HG03457 (cell line): ENCODE data around the gene DYRK1A.
A peak's percentile ranks its signal among the peaks of the same experiment; 100 is the strongest.

Experiments used
- ATAC-seq: cut with Tn5 transposase; IDR thresholded peaks from one replicate; pipeline ENCODE4 v1.9.1; 2021; ENCODE audit warnings: moderate number of reproducible peaks; ENCODE audit not compliant: unreplicated experiment

Gene DYRK1A

GRCh38 chr21:37562920-37563640, 196.5 kb downstream of the DYRK1A start:
- peak; percentile 9 for ATAC-seq

- ATAC-seq = peak; percentile 76
Observed at GRCh38 chr21:37563641-37564340, 197.2 kb downstream of the DYRK1A start.

DNA sequence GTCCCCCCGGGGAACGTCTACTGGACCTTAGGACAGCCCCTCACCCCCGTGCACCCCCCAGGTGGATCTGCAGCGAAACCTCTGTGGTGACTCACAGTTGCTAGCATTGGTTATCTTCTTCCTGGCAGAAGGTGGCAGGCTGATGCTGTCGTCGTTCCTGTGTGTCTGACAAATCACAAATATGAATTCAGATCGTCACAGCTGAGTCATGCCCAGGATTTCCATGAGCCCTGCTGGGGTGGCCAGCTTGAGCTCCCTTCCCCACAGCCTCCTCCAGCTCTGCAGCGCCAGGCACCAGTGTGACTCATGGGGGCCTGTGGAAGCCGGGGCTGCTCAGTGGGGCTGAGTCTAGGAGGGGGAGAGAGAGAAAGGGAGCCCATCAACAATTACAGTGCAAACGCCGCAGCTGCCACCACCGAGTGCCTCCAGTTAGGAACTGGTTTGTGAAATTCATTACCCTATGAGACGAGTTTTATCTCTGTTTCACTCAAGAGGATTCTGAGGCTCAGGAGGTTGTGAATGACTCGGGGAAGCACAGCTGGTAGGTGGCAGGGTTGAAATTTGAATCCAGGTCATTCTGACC, 197.9 kb downstream of the DYRK1A start:
- ATAC-seq = peak; percentile 37

GRCh38 chr21:37564924-37565529, 198.5 kb downstream of the DYRK1A start:
- ATAC-seq = no peak

GRCh38 chr21:37565530-37566223, 199.1 kb downstream of the DYRK1A start:
- no peak for ATAC-seq

- no peak for ATAC-seq
Observed at GRCh38 chr21:37566790-37567615, 200.4 kb downstream of the DYRK1A start.

DNA sequence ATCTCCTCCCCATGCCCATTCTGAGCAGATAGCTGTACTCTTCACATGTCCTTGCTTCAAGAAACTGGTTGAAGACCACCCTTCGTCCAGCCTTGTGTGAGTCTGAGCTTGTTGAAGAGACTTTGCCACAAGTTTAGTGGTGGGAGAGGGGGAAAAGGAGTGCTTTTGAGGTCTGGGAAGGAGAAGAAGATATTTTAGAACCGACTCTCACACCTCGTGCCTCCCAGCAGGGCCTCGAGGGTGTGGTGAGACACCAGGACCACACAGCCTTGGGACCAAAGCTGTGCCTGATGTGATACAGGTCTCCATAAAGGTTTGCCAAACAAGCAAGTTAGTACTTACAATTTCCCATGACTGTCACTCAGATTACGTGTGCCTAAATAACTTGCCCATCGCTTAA, 201.8 kb downstream of the DYRK1A start:
- no peak for ATAC-seq

GRCh38 chr21:37568916-37569315, 202.3 kb downstream of the DYRK1A start:
- ATAC-seq = no peak

DNA sequence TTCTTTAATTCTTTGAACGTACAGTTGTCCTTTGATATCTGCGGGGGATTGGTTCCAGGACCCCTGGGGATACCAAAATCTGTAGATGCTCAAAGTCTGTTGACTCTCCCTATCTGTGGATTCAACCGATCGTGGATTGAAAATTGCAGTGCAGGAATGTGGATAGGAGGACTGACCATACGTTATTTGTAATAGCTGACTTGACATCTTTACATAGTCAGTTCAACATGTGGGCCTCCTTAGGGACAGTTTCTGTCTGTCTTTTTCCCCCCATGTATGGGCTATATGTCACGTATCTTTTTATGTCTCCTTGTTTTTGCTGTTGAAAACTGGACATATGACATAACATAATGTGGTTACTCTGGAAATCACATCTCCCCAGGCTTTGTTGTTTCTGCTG, 204.9 kb downstream of the DYRK1A start:
- ATAC-seq = no peak

- ATAC-seq = no peak
Observed at GRCh38 chr21:37574316-37574715, 207.7 kb downstream of the DYRK1A start.

GRCh38 chr21:37574751-37575150, 208.2 kb downstream of the DYRK1A start:
- ATAC-seq = no peak

GRCh38 chr21:37575580-37575979, 209.0 kb downstream of the DYRK1A start:
- ATAC-seq = no peak
